22Rv1 (cell line): ENCODE results near the gene LCA5.

Experiments used
- H3K27ac ChIP-seq: fragments of 450-650 bp; 2 replicates; pipeline ENCODE4 v1.5.1; 2017
- ZFX ChIP-seq: fragments of 450-650 bp; IDR thresholded peaks from 2 replicates; pipeline ENCODE4 v1.6.1; 2017; ENCODE audit warnings: antibody characterized with exemption, borderline replicate concordance
- TF ChIP-seq, protein P1 (sequence below): fragments of 450-650 bp; IDR thresholded peaks from 2 replicates; pipeline ENCODE4 v1.5.1; 2017; ENCODE audit warnings: mild to moderate bottlenecking

LCA5 gene

DNA sequence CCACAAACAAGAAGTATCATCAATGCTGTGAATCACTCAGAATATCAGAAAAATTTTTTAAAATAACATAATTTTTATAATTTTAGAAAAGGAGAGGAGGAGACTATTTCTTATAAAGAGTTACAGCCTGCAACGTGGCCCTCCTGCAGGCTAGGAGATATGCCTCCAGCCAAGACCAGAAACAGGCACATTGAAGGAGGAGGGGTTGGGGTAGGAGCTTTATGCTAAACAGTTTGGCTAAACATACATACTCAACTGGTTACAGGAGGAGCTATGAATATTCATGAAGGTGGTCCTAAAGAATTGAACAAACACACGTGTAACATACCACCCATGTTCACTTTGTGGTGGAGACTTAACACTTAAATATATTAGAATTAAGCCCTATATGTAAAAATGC, 14.2 kb upstream of the LCA5 start:
- no peak overlapping the region for H3K27ac ChIP-seq
- no peak for TF ChIP-seq ZFX
- TF ChIP-seq, protein P1, sequence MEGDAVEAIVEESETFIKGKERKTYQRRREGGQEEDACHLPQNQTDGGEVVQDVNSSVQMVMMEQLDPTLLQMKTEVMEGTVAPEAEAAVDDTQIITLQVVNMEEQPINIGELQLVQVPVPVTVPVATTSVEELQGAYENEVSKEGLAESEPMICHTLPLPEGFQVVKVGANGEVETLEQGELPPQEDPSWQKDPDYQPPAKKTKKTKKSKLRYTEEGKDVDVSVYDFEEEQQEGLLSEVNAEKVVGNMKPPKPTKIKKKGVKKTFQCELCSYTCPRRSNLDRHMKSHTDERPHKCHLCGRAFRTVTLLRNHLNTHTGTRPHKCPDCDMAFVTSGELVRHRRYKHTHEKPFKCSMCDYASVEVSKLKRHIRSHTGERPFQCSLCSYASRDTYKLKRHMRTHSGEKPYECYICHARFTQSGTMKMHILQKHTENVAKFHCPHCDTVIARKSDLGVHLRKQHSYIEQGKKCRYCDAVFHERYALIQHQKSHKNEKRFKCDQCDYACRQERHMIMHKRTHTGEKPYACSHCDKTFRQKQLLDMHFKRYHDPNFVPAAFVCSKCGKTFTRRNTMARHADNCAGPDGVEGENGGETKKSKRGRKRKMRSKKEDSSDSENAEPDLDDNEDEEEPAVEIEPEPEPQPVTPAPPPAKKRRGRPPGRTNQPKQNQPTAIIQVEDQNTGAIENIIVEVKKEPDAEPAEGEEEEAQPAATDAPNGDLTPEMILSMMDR, result no peak

DNA sequence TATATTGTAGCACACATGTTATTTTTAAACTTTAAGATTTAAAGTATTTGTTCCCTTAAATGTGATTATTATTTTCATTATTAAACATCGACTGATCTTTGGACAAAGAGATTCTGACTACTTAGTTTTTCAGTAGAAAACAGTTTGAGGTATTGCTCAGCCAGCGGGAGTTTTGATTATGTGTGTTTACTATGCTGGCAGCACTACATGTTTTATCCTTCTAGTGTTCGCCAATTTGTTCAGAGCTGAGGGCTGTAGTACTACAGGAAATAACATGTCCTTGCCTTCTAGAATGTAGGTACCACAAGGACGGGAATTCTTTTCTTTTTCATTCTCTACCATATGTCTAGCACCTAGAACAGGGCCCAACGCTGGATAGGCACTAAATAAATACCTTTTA, 11.1 kb upstream of the LCA5 start:
- TF ChIP-seq, protein P1, result no peak
- TF ChIP-seq ZFX, result no peak
- no peak overlapping the region for H3K27ac ChIP-seq

DNA sequence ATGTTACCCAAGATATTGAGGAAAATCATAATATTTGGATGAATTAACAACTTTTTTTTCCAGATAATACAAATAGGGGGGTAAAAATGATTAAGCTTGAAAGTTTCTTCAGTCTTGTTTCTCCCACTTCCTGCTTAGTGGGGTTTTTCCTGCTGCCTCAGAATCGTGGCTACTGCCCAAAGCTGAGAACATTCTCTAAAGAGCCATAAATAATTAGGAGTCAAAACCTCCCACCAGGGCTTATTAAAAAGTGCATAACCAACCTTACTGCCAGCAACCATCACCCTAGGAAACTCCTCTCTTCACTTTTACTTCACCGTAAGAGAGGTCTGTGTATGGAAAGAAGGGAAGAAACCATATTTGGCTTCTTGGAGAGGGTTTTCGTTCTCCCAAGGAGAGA, 9.0 kb upstream of the LCA5 start:
- no peak for TF ChIP-seq ZFX
- TF ChIP-seq, protein P1, result no peak
- H3K27ac ChIP-seq, result no peak overlapping the region

DNA sequence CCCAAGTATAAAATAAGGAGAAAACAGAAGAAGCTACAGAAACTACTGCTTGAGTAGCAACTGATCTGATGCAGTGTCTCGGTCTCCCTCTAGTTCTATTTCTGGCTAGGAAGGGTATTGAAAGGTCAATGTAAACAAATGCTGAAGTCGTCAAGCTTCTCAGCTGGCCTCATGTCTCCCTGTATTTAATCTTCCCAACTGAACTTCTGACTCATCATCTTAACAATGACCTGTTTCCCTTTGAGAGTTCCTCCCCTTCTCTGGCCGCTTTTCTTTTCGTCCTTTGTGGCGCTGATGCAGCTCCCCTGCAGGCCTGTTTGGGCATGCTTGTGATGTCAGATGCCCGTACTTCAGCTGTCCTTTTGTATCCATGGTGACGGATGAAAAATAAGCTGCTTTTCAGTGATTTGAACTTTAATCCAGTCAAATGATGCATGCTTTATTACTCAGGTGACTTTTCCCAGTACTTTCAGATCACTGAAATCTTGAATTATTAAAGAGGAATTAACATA, 7.8 kb upstream of the LCA5 start:
- no peak overlapping the region for H3K27ac ChIP-seq
- TF ChIP-seq ZFX, result no peak
- TF ChIP-seq, protein P1, result no peak

DNA sequence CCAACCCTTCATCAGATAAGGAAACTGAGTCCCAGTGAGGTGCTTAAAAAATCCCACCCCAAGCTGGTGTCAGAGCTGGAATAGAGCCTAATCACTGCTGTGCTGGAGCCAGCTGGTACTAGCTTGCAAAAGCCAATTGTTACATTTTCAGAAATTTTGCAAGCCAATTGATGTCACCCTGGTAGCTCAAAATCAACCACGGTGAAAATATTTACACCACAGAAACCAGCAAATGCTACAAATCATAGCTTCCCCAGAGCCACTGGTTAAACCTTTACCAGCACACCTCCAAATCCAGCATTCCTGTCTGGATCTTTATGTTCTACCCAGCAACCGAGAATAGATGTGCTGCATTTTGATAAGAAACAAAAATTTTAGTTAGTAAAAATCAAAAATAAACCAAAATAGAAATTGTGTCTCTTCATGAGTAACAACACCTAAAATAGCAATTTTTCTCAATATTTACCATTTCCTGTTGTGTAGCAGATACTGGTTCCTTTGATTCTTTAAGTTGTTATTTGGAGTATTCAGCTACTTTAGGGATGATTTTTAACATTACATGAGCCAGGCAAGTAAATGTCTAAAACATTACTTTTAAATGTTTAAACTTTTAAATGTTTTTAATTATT, 7.2 kb upstream of the LCA5 start:
- TF ChIP-seq, protein P1, result no peak
- TF ChIP-seq ZFX, result no peak
- H3K27ac ChIP-seq, result no peak overlapping the region

DNA sequence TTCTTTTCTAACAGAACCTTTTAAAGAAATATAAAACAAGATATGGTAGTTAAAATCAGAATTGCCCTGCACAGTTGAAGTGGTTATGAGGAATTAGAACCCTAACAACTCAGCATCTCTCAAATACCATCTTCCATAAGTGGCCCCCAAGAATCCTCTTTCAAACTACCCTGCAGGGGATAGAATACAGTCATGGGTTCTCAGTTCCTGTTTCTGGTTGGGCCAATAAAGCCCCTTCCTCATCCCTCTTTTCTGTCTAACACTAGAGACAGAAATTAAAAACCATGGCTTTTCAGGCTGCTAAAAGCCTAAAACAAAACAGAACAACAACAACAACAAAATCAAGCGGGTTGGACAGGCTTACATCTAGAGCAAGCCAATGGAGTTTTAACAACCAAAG, 6.7 kb upstream of the LCA5 start:
- no peak overlapping the region for H3K27ac ChIP-seq
- TF ChIP-seq ZFX, result no peak
- TF ChIP-seq, protein P1, result no peak

DNA sequence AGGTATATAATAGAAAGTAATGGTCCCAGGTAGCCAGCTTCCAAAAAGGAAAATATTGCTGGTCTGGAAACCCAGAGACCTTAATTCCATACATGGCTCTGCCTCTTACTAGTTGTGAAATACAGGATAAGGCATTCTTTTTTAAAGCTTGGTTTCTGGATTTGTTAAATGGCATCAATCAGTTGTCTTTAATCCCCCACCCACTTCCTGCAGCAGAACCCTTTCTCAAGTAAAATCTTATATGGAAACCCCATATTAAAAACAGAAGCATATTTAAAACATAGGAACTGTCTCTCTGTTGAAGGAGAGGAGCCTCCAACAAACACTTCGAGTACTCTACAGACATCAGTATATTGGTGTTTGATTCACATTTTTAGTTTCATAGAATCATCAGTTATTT, 6.2 kb upstream of the LCA5 start:
- no peak overlapping the region for H3K27ac ChIP-seq
- TF ChIP-seq, protein P1, result no peak
